GM21423 (cell line): ENCODE measurements around the gene UCN2.
"Not testable (repeated sequence)": the region's sequence is repeated elsewhere in the genome, so short reads cannot be mapped to it uniquely, and the experiment has no call there.

Source experiments
- ATAC-seq: cut with Tn5 transposase; IDR thresholded peaks from one replicate; pipeline ENCODE4 v1.9.1; 2021; ENCODE audit warnings: mild to moderate bottlenecking, moderate library complexity; ENCODE audit not compliant: unreplicated experiment

Gene UCN2

DNA sequence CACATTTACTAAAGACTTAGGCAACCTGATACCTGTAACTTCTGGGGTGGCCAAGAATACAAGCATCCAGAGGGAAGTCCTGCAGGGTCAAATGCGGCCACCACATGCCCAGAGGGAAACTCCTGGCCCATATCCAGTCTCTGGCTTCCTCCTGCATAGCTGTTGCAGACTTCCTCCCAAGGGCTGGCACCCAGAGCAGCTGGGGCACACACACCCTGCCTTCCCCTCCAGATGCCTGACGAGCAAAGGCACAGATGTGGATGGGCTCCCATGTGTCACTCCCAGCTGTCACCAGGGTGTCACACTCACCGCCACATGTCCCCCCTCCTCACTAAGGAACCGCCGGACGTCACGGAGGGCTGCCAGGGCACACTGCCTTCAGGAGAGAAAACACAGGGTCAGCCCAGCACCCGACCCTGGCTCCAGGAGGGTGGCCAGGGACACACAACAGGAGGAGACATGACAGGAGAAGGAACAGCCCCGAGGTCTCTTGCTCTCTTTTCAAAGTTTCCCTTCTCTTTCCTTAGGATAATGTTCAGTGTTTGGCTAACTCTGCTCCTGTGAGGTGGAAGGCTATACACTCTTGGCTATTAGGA lies 20.2 kb downstream of the UCN2 start:
- ATAC-seq = no peak

DNA sequence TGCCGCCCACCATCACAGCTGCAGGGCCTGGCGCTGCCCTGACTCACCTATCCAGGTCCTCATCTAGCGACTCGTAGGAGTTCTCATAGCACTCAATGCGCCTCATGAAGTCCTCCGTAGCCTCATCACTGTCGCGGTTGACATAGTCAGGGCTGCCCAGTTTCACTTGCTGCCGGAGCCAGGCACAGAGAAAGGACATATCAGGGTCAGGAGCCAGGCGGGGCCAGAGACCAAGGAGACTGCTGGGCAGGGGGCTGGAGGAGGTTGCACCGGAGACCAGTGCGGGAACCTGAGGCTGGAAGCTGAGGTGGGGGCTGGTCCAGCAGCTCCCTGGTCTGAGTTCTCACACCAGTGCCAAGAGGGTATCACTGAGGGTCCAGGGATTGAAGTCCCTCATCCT lies 25.1 kb downstream of the UCN2 start:
- no peak for ATAC-seq

DNA sequence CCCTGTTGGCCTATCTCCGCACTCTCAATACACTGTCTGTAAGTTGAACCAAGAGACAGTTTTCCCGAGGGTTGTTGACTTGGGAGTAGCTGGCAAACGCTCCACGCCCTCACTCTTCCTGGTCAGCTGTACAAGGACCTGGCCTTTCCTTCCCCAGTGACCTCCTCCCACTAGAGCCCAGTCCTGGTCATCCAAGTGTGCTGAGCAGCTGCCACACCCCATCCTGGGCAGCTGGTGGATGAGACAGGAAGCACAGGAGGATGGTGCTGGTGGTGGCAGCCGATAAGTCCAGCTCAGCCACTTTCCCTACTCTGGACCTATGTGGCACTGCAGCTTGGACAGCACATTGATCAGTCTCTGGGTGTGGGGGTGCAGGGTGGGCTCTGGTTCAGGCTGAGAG lies 26.8 kb downstream of the UCN2 start:
- ATAC-seq = no peak

DNA sequence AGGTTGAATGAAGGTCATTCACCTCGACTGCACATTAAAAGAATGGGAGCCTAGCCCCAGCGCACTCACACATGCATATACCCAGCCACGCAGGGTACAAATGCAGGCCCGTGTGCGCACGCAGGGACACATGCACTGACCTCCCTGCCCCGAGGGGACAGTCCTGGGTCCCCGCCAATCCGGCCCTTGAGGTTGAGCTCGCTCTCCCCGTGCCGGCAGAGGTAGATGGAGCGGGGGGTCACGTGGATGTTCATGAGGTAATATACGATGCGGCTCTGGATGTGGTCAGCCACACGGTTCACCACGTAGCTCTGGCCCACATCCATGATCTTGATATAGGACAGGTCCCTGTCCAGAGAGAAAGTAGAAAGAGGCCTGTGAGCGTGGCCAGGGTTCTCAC lies 27.5 kb downstream of the UCN2 start:
- no peak for ATAC-seq

DNA sequence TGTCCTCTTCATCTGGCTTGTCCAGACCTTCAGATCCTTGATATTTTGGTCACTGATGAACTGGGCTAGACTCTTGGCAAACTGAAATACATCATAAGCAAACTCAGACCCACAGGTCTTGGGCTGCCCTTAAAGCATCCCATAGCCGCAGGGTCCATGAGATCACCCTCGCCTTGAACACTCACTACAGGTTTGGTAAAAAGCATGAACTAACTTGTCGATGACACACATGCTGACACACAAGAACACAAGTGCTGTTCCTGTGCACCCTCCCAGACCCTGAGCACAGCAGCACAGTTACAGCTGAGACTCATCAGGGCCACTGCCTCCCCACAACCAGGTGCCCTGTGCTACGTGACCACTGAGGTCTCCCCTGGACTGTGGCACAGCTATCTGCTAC lies 28.0 kb downstream of the UCN2 start:
- no peak for ATAC-seq

DNA sequence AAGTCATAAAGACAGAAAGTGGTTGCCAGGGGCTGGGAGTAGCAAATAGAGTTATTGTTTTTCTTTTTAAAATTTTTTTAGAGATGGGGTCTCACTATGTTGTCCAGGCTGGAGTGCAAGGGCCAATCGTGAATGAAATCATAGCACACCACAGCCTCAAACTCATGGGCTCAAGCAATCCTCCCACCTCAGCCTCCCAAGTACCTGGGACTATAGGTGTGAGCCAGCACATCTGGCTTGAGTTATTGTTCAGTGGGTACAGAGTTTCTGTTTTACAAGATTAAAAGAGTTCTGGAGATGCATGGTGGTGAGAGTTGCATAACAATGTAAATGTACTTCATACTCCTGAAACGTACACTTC lies 30.6 kb downstream of the UCN2 start:
- no peak for ATAC-seq

DNA sequence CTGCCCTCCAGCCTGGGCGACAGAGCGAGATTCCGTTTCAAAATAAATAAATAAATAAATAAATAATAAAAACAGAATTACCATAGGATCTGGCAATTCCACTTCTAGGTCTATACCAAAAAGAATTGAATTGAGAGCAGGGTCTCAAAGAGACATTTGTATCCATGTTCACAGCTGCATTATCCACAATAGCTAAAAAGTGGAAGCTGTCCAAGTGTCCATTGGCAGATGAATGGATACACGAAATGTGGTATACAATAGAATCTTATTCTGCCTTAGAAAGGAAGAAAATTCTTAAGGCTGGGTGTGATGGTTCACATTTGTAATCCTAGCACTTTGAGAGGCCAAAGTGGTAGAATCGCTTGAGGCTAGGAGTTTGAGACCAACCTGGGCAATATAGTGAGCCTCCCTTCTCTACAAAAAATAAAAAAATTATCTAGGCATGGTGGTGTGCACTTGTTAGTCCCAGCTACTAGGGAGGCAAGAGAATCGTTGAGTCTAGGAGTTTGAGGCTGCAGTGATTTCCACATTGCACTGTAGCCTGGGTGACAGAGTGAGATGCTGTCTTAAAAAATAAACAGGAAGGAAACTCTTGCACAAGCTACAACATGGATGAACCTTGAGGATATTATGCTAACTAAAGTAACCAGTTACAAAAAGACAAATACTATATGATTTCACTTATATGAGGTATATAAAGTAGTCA lies 31.2 kb downstream of the UCN2 start:
- no peak for ATAC-seq

DNA sequence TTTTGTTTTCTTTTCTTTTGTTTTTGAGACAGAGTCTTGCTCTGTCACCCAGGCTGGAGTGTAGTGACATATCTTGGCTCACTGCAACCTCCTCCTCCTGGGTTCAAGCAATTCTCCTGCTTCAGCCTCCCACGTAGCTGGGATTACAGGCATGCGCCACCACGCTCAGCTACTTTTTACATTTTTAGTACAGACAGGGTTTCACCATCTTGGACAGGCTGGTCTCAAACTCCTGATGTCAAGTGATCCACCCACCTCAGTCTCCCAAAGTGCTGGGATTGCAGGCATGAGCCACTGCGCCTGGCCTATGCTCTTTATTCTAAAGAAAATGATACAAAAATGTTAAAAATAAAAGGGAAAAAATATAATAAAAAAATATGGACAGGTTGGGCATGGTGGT lies 32.9 kb downstream of the UCN2 start:
- not testable (repeated sequence) for ATAC-seq

DNA sequence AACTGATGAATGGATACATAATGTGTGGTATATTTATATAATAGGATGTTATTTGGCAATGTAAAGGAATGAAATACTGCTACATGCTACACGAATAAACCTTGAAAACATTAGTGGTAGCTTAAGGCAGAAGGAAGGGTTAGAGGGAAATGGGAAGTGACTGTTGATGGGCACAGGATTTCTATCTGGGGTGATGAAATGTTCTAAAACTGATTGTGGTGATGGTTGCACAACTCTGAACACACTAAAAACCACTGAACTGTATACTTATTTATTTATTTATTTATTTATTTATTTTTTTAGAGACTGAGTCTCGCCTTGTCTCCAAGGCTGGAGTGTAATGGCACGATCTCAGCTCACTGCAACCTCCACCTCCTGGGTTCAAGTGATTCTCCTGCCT lies 34.8 kb downstream of the UCN2 start:
- ATAC-seq = no peak

DNA sequence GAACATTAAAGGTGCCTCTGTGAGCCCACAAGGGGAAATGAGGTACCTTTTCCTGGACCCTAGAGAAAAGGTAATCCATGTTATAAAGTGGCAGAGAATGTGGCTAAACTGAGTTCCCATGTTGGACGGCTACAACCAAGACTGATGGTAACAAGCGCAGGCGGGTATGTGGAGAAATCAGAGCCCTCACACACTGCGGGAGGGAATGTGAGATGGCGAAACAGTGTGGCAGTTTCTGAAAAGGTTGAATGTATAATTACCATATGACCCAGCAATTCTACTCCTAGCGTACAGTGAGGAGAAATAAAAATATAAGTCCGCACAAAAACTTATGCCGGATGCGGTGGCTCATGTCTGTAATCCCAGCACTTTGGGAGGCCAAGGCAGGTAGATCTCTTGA lies 35.5 kb downstream of the UCN2 start:
- ATAC-seq = no peak

DNA sequence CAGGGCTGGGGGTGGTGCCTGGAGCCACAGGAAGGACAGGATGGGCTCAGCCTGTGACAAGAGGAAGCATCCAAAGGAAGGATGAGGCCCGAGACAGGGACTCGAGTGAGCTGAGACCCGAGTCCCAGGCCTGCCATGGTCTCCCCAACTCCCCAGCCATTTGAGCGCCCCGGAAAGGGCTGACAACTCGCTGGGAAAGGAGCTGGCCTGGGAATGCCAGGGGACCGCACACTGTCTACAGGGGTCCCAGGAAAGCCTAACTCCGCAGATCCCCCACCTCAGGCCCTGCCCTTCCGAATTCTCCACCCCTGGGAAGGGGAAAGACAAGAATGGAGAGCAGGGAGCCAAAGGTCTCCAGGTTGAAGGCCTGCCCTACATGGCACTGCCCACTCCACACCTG lies 38.6 kb downstream of the UCN2 start:
- ATAC-seq = no peak

DNA sequence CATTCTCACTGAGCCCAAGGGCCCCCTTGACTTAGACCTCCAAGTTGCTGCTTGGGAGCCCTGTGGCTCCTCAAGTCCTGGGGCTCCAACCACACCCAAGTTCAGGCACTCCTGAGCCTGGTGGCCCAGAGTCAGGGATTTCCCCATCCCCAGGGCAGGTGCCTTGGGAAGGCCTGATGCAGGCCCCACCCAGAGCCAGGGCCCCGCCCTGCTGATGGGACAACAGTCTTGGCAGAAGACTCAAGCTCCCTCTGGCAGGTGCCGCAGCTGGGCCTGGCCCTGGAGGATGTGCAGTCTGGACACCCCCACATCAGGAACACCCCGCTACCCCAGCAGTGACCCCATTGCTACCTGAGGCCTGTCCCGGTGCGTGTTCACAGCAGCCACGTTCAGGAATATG lies 41.9 kb downstream of the UCN2 start:
- ATAC-seq = no peak

DNA sequence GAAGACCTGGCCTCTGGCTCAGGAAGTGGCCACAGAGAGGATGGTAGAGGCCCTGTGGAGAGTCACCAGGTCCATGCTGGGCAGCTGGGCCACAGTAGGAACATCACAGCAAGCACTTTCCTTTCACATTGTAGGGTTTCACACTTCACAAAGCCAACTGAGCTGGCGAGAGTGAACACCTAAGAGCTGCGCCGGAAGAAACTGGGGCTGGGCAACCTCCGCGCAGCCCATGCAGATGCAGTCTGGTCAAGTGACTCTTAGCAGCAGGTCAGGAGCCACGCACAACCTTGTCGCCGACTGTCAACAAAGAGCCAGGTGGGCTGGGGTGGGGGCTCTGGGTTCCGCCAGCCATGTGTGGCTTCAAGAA lies 44.3 kb downstream of the UCN2 start:
- ATAC-seq = no peak

DNA sequence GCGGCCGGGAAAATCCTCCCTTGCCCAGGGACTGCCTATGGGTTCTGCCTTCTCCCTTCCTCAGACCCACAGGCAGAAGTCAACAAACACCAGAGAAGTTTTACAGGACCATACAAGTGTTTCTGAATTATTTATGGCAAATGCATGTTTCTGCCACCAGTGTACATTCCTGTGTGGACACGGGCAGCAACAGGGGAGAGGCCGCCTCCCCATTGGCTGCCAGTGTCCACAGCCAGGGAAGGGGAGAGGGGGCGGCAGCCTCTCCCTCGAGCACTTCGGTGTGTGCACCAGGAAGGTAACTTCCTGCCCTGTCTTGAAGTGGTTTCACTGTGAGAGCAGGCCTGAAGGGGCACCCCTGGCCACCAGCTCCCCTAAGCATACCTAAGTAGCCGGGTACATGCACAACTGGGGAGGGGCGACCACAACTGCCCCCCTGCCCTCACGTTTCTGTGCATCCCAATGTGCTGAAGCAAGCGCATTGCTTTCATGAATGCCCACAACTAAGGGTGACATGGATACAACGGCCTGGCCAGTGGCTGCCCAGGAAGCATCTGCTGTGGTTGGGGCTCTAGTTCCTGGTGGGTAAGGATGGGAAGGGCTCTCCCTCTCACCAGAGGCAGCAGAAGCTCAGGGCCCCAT lies 44.8 kb downstream of the UCN2 start:
- ATAC-seq = no peak

DNA sequence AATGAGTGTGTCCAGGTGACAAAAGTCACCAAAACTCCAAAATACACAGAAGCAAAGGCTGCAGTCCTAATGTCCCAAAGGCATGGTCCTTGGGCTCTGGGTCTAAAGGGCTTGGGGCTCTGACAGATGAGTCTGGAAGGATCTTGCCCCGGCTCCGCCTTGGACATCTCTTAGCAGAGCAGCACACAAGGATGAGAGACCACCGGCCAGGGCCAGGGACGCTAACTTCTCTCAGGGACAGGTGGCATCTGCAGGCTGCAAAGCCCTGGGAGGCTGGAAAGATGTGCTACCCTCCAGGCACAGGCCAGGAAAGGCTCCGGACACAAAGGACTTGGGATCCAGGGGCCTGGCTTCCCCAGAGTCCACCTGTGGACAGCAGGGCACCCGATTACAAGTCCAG lies 45.5 kb downstream of the UCN2 start:
- ATAC-seq = no peak

DNA sequence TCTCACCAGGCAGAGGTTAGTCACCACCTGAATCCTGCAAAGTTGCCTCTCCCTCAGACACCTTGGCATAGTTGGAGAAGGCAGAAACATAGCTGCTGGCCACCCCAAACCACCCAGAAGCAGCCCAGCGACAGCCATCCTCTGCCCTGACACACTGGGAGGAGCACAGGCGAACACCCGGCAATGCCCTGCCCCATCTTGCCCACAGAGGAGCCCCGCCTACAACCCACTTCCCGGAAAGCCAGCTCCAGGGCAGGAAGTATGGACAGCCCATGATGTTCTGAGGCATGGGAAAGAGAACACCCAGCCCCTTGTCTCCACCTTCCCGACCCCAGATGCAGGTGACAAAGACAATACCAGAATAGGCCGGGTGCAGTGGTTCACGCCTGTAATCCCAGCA lies 47.0 kb downstream of the UCN2 start:
- no peak for ATAC-seq

DNA sequence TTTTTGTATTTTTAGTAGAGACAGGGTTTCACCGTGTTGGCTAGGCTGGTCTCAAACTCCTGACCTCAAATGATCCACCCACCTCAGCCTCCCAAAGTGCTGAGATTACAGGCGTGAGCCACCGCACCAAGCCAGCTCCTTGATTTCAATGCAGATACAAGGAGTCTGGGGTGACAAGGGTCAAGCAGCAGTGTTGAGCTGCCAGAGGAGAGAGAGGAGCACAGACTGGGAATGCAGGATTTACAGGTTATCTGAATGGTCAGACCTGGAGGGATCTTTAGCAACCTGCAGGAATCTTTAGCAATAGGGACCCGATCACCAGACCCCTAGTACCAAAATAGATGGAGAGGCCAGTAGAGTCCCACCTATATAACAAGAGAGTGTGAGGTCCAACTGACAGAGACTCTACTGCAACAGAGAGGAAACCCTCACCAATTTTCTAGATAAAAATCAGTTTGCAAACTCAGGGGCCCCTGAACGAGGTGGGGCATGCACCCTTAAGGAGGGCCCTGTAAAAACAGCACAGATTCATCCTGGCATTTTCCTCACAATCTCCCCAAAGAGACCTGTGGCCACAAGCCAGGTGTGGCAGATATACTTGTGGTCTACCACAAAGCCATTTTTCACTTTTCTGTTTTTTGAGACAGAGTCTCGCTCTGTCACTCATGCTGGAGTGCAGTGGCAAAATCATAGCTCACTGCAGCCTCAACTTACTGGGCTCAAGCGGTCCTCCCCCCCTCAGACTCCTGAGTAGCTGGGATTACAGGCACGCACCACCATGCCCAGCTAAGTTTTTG lies 49.0 kb downstream of the UCN2 start:
- ATAC-seq = no peak
